ENCODE results near the gene WHRN.

GRCh38 chr9:114374936-114375335, 130.3 kb downstream of the WHRN start:
- TF ChIP-seq CTCF (IDR thresholded peaks at IDR 0.05) = no peak
- TF ChIP-seq POLR2A (IDR thresholded peaks at IDR 0.05) = no peak

Data from transverse colon (tissue), 3 donors.